ENCODE results near the gene TYRP1. TPM values are rescaled to one million over a fixed set of nuclear protein-coding genes. Genes with fewer than 3 reads are reported as not detected.

Gene TYRP1
- total RNA-seq, 2 experiments from 2014 or later = not detected

DNA sequence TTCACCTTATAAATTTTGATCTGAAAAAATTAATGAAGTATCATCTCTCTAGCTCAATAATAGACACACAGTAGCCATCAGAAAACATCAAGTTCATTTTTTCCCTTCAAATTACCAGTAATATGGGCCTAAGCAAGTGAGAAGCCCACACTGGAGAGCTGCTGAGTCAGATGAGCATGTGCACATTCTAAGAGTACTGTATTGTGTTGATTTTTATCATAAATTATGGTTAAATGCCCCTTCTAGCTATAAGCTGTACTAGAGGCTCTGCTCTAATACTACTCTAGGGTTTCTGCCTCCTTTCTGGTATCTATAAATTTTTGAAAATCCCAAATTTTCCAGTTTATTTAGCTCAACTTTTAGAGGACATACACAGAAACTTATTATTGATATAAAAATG lies 42.1 kb upstream of the TYRP1 start:
- Histone ChIP-seq H3K27ac (ENCODE audit: low read depth, low read length, poor library complexity, severe bottlenecking) (no peak overlapping the region), H3K4me1 (ENCODE audit: insufficient read depth, low read length, poor library complexity, severe bottlenecking) (no peaks in the 10 kb centered on the region), H3K9me3 (ENCODE audit: low read length) (no peaks in the 10 kb centered on the region), H2AFZ (ENCODE audit: low read length) (no peak overlapping the region), H3K4me3 (ENCODE audit: low read depth, low read length, poor library complexity, severe bottlenecking) (no peak overlapping the region), H3K79me2 (ENCODE audit: insufficient read depth, low read depth, low read length) (no peaks in the 10 kb centered on the region), H3K9me2 (ENCODE audit: insufficient read depth, low read length) (no peaks in the 10 kb centered on the region), H3K36me3 (ENCODE audit: insufficient read depth, low read length) (no peaks in the 10 kb centered on the region), H4K20me1 (ENCODE audit: insufficient read depth, low read length) (no peaks in the 10 kb centered on the region), H3K4me2 (ENCODE audit: low read length) (no peak overlapping the region)
- TF ChIP-seq EZH2phosphoT487 (IDR thresholded peaks at IDR 0.05; ENCODE audit: borderline replicate concordance, low read depth, low read length) = no peak
- DNase-seq (ENCODE audit: low spot score) = no peak
- ChIA-PET CTCF (ENCODE audit: unreplicated experiment) (no interaction called here), POLR2A (no interaction called here)
- no TSS peak for BruUV-seq (replicated peaks)
- intact Hi-C loops (cut with micrococcal nuclease; ENCODE audit: unreplicated experiment) = no loop called here

DNA sequence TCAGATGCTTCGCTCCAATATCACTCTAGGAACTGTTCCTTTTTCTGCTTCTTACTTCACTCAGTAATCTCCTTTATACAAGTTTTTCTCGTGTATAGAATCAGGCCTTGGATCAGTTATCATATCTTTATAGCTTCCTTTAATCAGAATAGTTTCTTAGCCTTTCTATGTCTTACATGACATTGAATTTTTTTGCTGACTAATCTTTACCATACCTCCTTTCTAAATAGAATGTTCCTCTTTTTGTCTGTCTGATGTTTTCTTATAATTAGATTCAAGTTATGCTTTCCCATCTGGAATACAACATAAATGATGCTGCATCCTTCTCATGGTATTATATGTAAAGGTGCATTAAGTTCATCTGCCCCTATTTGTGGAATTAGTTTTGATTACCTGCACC lies 40.2 kb upstream of the TYRP1 start:
- no peaks in the 10 kb centered on the region for H3K36me3 ChIP-seq (ENCODE audit: insufficient read depth, low read length)
- no peaks in the 10 kb centered on the region for H3K9me3 ChIP-seq (ENCODE audit: low read length)
- no peaks in the 10 kb centered on the region for H3K79me2 ChIP-seq (ENCODE audit: insufficient read depth, low read depth, low read length)
- H3K4me1 ChIP-seq (ENCODE audit: insufficient read depth, low read length, poor library complexity, severe bottlenecking) = no peaks in the 10 kb centered on the region
- H3K4me2 ChIP-seq (ENCODE audit: low read length) = no peak overlapping the region
- no peak overlapping the region for H3K27ac ChIP-seq (ENCODE audit: low read depth, low read length, poor library complexity, severe bottlenecking)
- BruUV-seq (replicated peaks) = no TSS peak
- H3K4me3 ChIP-seq (ENCODE audit: low read depth, low read length, poor library complexity, severe bottlenecking) = no peak overlapping the region
- DNase-seq (ENCODE audit: low spot score) = no peak
- intact Hi-C loops (cut with micrococcal nuclease; ENCODE audit: unreplicated experiment) = no loop called here
- no peaks in the 10 kb centered on the region for H3K9me2 ChIP-seq (ENCODE audit: insufficient read depth, low read length)
- H4K20me1 ChIP-seq (ENCODE audit: insufficient read depth, low read length) = no peaks in the 10 kb centered on the region
- POLR2A ChIA-PET = no interaction called here
- CTCF ChIA-PET (ENCODE audit: unreplicated experiment) = no interaction called here
- TF ChIP-seq EZH2phosphoT487 (IDR thresholded peaks at IDR 0.05; ENCODE audit: borderline replicate concordance, low read depth, low read length) = no peak
- TF ChIP-seq, protein P1, sequence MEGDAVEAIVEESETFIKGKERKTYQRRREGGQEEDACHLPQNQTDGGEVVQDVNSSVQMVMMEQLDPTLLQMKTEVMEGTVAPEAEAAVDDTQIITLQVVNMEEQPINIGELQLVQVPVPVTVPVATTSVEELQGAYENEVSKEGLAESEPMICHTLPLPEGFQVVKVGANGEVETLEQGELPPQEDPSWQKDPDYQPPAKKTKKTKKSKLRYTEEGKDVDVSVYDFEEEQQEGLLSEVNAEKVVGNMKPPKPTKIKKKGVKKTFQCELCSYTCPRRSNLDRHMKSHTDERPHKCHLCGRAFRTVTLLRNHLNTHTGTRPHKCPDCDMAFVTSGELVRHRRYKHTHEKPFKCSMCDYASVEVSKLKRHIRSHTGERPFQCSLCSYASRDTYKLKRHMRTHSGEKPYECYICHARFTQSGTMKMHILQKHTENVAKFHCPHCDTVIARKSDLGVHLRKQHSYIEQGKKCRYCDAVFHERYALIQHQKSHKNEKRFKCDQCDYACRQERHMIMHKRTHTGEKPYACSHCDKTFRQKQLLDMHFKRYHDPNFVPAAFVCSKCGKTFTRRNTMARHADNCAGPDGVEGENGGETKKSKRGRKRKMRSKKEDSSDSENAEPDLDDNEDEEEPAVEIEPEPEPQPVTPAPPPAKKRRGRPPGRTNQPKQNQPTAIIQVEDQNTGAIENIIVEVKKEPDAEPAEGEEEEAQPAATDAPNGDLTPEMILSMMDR (conservative IDR thresholded peaks at IDR 0.05; ENCODE audit: low read length) = no peak
- no peak overlapping the region for H2AFZ ChIP-seq (ENCODE audit: low read length)

DNA sequence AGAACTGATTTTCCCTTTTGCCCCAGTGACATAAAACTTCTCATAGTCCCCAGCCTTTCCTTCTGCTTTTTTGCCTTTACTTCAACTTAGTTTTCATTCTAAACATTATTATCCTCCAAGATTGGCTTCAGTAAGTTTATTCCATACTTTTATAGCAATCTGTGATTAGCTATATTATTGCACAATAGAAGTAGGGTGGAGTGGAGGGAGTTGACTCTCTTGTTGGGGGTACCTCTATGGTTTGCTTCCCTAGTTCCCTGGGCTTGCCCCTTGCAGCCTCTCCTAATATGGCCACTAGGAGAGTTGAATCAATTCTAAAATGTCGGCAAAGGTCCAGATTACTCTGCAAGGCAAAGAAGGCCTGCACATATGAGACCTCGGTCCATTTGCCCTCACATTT lies 36.4 kb upstream of the TYRP1 start:
- TF ChIP-seq, protein P1 (conservative IDR thresholded peaks at IDR 0.05; ENCODE audit: low read length) = no peak
- no peak for TF ChIP-seq EZH2phosphoT487 (IDR thresholded peaks at IDR 0.05; ENCODE audit: borderline replicate concordance, low read depth, low read length)

More for the DNA sequence above, 36.4 kb upstream of the TYRP1 start:
- Histone ChIP-seq H3K9me2 (ENCODE audit: insufficient read depth, low read length) (no peaks in the 10 kb centered on the region), H3K4me2 (ENCODE audit: low read length) (no peak overlapping the region), H3K27ac (ENCODE audit: low read depth, low read length, poor library complexity, severe bottlenecking) (no peak overlapping the region), H4K20me1 (ENCODE audit: insufficient read depth, low read length) (no peaks in the 10 kb centered on the region), H3K79me2 (ENCODE audit: insufficient read depth, low read depth, low read length) (no peaks in the 10 kb centered on the region), H3K4me3 (ENCODE audit: low read depth, low read length, poor library complexity, severe bottlenecking) (no peak overlapping the region), H3K36me3 (ENCODE audit: insufficient read depth, low read length) (no peaks in the 10 kb centered on the region), H3K4me1 (ENCODE audit: insufficient read depth, low read length, poor library complexity, severe bottlenecking) (no peaks in the 10 kb centered on the region), H2AFZ (ENCODE audit: low read length) (no peak overlapping the region), H3K9me3 (ENCODE audit: low read length) (no peaks in the 10 kb centered on the region)
- intact Hi-C loops (cut with micrococcal nuclease; ENCODE audit: unreplicated experiment) = no loop called here
- ChIA-PET POLR2A (no interaction called here), CTCF (ENCODE audit: unreplicated experiment) (no interaction called here)
- no TSS peak for BruUV-seq (replicated peaks)
- no peak for DNase-seq (ENCODE audit: low spot score)
